ENCODE data around the gene HARS1.
"Not testable (repeated sequence)": the region's sequence is repeated elsewhere in the genome, so short reads cannot be mapped to it uniquely, and the experiment has no call there.

Gene HARS1, protein sequence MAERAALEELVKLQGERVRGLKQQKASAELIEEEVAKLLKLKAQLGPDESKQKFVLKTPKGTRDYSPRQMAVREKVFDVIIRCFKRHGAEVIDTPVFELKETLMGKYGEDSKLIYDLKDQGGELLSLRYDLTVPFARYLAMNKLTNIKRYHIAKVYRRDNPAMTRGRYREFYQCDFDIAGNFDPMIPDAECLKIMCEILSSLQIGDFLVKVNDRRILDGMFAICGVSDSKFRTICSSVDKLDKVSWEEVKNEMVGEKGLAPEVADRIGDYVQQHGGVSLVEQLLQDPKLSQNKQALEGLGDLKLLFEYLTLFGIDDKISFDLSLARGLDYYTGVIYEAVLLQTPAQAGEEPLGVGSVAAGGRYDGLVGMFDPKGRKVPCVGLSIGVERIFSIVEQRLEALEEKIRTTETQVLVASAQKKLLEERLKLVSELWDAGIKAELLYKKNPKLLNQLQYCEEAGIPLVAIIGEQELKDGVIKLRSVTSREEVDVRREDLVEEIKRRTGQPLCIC

GRCh38 chr5:140690941-140691924, at the start of gene HARS1, which contains the start of gene HARS2:
HARS1 (minus strand) TSS chr5:140691370; CDS start chr5:140691304, 66 bp downstream.
HARS2 (plus strand) TSS chr5:140691455; CDS start chr5:140691649, 194 bp downstream.
- DNase-seq, result peak; percentile 65

- no peak for DNase-seq
Measured at GRCh38 chr5:140737486-140737885, 46.3 kb upstream of the HARS1 start.

DNA sequence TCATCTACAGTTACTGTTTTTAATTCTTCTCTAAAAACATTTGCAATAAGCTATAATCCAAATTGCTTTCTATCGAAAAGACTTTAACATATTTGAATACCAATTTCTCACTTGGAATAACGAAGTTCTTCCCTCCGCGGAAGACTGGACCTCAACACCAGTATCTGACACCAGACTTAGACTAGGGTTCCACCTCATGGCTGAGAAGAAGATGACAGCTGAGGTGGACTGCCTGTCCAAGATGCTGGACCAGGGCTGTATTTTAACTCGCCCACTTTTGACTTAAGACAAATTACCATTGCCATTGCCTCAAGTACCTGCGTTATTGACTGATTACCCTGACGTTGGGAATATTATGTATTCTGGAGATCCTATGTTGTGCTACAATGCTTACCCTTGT, 43.2 kb upstream of the HARS1 start:
- no peak for DNase-seq

GRCh38 chr5:140733098-140733497, 41.9 kb upstream of the HARS1 start:
- no peak for DNase-seq

DNA sequence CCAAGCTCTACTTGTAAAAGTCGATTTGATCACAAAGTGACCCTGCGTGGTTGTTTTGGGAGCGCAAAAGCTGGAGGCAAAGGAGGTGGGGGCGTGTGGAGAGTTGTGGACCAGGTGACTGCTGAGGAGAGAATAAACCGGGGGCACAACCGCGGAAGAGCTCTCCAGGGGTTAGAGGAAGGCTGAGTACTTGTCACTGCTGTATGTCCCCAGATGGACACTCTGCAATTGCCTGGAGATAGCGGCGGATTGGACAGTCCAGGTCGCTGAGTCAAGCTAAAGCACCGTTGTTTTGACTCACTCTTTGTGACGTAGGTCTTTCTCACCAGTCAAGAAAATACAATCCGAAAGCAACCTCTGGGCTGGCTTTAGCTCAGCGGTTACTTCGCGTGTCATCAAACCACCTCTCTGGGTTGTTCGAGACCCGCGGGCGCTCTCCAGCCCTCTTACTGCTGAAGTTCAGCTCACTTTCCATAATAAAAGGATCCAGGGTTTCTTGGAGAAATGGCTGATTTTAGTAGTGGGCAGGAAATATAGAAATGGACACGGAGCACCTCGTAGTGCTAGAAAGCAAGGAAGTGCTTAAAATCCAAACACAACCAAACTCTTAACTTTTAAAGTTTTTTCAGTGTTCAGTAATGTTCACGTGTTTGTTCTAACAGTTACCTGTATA, 34.8 kb upstream of the HARS1 start:
- DNase-seq, result no peak

DNA sequence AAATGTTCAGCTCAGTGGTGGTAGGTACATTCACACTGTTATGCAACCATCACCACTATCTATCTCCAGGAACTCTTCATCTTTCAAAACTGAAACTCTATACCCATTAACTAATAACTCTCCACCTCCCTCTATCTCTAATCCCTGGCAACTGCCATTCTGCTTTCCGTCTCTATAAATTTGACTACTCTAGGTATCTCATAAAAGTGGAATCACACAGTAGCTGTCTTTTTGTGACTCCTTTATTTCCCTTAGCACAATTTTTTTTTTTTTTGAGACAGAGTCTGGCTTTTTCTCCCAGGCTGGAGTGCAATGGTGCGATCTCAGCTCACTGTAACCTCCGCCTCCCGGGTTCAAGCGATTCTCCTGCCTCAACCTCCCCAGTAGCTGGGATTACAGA, 30.2 kb upstream of the HARS1 start:
- DNase-seq, result not testable (repeated sequence)

DNA sequence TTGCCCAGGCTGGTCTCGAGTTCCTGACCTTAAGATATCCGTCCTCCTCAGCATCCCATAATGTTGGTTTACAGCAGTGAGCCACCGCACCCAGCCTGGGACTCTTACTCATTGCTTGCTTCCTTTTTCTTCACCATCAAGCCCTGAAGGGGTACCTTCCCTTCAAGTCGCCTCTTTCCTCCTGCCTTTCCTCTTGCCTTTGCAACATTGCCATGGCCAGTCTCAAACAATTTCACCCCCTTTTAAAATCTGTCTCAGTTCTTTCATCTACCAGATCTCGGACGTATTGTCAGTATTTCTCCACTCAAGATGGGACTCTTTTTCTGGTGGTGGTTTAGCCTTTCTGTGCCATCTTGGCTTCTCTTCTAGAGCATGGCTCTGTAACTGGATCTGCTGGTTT, 29.6 kb upstream of the HARS1 start:
- not testable (repeated sequence) for DNase-seq

GRCh38 chr5:140718266-140718592, 27.1 kb upstream of the HARS1 start:
- DNase-seq, result no peak

GRCh38 chr5:140716238-140716637, 25.1 kb upstream of the HARS1 start:
- DNase-seq, result not testable (repeated sequence)

DNA sequence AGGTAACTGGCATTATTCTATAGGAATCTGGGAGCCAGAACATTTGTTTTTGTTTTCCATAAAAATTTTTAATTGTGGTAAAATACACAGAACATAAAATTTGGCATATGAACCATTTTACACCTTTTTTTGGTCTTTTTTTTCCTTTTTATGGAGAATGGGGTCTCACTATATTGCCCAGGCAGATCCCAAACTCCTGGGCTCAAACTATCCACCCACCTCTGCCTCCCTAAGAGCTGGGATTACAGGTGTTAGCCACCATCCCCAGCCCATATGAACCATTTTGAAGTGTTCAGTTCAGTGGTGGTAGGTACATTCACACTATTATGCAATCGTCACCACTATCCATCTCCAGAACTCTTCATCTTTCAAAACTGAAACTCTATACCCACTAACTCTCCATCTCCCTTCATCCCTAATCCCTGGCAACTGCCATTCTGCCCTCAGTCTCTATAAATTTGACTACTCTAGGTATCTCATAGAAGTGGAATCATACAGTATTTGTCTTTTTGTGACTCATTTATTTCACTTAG, 22.5 kb upstream of the HARS1 start:
- DNase-seq, result no peak

DNA sequence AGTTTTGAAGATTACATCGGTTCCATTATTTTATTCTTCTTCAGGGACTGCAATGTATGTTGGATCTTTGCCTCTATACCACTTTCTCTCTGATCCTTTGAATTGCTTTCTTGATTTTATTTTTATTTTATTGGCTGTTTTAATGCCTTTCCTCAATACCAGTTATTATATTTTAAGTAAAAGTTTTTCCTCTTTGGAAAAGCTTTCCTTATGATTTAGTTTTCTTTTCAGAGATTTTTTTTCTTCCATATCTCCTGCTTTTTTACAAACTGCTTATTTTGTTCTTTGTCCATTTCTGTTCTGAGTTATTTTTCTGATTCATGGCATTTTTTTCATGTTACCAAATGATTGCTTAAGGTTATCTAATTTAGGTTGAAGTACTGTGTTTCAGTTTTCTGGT, 20.6 kb upstream of the HARS1 start:
- DNase-seq, result no peak

DNA sequence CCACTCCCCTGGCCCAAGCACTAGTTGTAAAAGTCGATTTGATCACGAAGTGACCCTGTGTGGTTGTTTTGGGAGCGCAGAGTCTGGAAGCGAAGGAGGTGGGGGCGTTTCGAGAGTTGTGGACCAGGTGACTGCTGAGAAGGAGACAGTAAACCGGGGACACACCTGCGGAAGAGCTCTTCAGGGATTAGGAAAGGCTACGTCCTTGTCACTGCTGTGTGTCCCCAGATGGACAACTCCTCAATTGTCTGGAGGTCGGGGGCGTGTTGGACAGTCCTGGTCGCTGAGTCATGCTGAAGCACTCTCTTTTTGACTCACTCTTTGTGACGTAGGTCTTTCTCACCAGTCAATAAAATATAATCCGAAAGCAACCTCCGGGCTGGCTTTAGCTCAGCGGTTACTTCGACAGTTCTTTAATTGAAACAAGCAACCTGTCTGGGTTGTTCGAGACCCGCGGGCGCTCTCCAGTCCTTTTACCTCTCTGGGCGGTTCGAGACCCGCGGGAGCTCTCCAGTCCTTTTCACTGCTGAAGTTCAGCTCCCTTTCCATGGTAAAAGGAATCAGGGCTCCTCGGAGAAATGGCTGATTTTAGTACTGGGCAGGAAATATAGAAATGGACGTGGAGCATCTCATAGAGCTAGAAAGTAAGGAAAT, 19.9 kb upstream of the HARS1 start:
- DNase-seq, result peak; percentile 76

GRCh38 chr5:140708787-140709186, 17.6 kb upstream of the HARS1 start:
- DNase-seq, result not testable (repeated sequence)

- no peak for DNase-seq
Measured at GRCh38 chr5:140707812-140708211, 16.6 kb upstream of the HARS1 start.

GRCh38 chr5:140700177-140701144, 9.3 kb upstream of the HARS1 start, which contains the start of gene ZMAT2:
ZMAT2 (plus strand) TSS chr5:140700447; CDS start chr5:140700461, 14 bp downstream.
- peak; percentile 93 for DNase-seq

DNA sequence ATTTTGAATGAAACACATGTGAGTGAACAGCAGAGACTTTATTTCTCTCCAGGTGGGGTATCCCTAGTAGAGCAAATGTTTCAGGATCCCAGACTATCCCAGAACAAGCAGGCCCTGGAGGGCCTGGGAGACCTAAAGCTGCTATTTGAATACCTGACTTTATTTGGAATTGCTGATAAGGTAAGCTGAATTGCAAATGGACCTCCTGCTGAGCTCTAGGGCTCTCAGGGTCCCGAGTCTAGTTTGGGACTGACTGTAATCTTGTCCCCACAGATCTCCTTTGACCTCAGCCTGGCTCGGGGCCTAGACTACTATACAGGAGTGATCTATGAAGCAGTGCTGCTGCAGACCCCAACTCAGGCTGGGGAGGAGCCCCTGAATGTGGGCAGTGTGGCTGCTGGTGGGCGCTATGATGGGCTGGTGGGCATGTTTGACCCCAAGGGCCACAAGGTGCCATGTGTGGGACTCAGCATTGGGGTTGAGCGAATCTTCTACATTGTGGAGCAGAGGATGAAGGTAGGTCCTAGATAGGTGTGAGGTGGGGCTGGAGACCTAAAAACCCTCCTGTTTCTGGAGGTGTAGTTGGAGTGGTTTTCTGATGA, 5.8 kb upstream of the HARS1 start:
- no peak for DNase-seq

DNA sequence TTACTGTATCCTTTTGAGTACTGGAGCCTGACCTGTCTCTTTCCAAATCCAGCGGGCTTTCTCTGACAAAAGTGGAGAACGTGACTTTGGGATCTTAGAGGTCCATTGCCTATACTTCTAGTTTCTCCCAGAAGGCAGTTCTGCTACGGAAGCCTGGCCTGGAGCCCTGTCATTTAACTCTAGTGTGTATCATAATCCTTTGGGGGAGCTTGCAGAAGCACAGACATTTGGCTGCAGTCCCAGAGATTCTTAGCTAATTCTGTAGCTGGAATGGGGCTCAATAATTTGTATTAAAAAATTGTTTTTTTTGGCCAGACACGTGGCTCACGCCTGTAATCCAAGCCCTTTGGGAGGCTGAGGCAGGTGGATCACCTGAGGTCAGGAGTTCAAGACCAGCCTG, 3.1 kb upstream of the HARS1 start:
- no peak for DNase-seq

DNA sequence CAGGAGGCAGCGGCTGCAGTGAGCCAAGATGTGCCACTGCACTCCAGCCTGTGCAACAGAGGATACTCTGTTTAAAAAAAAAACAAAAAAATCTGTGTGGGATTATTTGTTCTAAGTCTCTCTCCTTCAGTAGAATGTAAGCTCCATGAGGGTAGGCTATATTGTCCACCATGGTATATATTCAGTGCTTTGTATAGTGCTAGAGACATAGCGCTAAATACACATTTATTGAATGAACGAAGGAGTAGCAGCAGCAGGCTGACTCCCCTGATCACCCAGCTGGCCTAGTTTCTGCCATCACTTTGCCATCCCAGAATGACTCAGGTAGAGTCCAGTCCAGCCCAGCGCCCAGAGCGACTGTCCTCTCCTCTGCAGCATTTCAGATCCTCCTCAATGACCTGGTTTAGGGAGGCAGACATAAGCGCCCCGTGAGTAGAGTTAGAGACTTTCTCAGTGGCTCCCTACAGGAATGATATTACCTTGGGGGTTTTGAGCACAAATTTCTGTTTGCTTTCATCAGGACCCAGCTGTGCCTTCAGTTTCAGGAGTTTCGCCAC, 716 bp downstream of the HARS1 start:
- no peak for DNase-seq

- DNase-seq, result no peak
Measured at GRCh38 chr5:140678993-140679392, 12.2 kb downstream of the HARS1 start.

DNA sequence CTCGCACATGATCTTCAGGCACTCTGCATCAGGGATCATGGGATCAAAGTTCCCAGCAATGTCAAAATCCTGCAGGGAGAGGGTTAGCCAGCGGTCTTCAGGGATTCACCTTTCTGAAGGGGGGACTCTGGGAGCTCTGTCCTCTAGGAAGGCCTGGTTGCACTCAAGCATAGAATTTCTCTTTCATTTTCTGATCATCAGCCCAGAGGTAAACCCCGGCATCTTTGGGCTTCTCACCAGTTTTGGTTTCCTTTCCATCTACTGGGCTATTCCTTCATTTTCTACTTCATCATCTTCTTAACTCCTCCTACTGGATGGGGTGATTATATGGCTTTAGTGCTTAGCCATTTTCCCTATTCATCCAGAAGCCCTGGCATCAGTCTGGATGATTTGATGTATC, 13.2 kb downstream of the HARS1 start:
- DNase-seq, result no peak
